Activated T-cell treated with anti-CD3 and anti-CD28 coated beads for 1 hour (primary cell): ENCODE data around the gene RAI1.

Experiments
- DNase-seq: peaks from one replicate; pipeline ENCODE4 v3.0.0-alpha.2; 2020; ENCODE audit warnings: low read depth

RAI1 gene

GRCh38 chr17:17749025-17749772 is 67.9 kb downstream of the RAI1 start:
- no peak for DNase-seq

DNA sequence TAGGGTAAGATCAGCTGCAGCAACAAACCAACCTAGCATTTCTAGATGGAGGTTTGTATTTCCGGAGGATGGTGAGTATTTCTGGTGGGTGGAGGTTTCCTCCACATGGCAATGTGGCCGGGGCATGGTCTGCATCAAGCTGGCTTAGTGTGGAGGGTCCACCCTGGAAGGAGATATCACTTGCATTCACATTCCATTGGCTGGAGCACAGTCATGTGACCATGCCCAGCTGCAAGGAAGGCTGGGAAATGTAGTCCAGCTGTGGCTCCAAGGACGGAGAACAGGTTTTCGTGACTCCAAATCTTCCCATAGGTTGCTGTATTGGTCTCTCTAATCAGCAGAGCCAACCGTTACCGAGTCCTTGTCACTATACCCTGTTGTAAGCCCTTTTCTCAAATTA is 68.7 kb downstream of the RAI1 start:
- peak; percentile 15 for DNase-seq

DNA sequence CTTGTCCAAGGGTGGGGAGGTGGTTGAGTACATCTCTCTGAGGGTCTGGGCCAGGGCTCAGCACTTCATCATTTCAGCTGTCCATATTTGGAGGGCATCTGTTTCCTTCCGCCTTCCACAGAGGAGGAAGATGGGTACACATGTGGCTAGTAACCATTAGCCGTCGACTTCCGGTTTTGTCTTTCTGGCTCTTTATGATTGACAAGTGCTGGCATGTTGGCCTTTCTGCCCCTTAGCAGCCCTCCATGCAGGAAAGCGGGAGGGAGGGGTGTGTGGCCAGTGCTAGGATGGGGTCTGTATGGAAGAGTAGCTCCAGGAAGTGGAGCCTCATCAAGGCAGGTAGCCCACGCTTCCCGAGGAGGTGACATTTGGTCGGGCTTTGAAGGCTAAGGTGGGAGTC is 69.6 kb downstream of the RAI1 start:
- DNase-seq = no peak

GRCh38 chr17:17751489-17752088 is 70.3 kb downstream of the RAI1 start:
- peak; percentile 25 for DNase-seq

DNA sequence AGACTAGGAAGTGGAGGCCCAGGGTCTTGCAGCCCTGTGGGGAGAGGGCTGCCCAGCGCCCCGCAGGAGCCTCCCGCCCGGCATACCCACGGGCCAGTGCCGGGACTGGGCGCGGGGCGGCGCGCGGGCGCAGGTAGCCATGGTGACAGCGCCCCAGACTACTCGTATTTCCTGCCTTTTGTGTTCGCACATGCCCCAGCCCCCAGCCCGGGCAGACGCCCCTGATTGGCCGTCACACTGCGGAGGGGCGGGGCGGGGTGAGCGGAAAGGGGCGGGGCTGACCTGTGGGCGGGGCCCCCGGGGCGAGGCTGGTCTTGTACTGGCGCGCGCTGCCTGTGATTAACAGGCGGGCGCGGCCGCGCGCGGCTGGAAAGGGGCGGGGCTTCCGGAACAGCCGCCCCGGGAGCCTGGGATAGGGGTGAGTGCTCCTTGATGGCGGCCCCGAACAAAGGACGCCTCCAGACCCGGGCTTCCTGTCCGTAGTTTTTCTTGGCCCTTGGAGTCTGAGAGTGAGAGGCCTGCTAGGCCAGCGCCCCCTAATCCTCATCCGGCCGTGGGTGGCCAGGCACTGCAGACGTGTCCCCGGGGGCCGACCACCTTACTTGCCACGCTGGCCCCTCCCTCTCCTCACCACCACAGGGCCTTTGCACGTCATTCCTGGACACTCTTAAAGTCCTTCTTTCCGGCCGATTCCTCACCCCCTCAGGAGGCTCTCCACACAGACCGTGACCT is 71.0 kb downstream of the RAI1 start:
- DNase-seq = peak; percentile 97

GRCh38 chr17:17752821-17753321 is 71.6 kb downstream of the RAI1 start:
- no peak for DNase-seq

DNA sequence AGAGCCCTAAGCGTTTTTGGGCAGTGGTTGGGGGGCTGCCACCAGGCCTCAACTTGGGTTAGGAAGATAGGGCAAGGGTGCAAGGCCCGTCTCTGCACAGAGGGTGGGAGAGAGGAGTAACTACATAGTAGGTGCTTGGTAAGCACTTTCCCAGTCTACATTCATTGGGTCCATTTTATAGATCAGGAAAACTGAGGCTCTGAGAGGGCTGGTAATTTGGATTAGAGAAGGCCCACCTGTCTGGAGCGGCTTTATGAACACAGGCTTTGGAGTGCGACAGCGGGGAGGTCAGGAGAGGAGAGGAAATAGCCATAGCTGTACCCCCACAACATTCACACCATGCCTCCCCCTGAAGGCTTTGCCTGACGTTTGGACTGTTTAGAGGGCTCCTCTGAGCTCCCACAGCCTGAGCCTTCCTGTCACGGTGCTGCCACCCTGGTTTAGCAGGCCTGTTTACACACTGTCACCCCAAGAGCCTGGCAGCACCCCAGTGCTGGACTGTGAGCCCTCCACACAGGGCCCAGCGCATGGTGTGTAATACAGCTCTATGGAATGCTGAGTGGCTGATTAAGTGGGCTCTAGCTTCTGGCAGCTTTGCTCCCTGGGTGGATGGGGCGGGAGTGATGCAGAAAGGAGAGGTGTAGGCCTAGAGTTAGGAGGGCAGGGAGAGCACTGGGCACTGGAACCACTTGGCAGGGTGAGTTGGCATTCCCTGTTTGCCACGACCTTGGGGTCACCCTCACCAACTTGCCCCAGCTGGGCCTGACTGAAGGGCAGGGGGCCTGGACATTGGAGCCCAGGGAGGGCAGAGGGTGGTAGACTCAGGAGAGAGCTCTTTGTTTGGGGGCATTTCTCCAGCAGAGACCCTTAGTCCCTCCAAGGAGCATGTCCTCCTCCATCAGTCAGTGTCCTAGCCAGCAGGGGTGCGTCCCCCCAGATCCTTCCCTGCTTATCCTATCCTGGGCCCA is 73.7 kb downstream of the RAI1 start:
- no peak for DNase-seq

GRCh38 chr17:17755715-17756114 is 74.5 kb downstream of the RAI1 start:
- DNase-seq = no peak

- no peak for DNase-seq
These were observed 76.1 kb downstream of the RAI1 start for GRCh38 chr17:17757391-17757791.

DNA sequence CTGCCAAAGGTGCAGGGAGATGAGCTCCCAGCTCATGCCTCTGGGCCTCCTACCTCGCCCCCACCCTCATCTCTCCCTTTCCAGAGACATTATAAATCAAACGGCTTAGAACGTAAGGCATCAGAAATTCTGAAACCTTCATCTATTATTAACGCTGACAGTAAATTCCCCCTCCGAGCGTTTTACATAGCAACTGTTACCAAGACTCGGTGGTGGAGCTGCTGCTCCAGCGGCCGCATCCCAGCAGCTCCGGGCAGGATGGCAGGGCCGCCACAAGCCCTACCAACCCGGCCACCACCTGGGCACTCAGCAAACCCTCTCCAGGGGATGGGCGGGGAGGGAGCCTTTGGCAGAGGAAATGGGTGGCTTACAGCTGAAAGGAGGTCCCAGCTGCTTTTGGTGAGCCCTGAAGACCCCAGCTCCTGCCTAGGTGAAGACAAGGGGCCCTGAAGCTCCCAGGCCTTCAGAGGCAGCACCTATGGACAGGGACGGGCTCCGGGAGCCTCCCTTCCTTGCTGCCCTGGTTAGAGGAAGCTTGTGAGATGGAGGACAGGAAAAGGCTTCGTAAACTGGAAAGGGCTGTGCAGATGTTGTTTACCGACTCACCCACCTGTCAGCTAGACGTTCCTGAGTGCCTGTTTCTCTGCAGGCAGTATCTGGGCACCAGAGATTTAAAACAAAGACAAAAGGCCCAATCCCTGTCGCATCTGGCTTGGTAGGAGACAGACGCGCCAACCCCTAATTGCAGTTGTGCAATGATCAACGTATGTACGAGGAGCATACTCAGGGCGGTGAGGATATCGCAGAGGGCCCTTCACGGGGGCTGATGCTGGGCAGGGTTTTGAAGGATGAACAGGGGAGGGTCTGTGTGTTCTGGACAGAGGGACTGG is 76.9 kb downstream of the RAI1 start:
- no peak for DNase-seq

- DNase-seq = no peak
These were observed 77.8 kb downstream of the RAI1 start for GRCh38 chr17:17758941-17759563.

DNA sequence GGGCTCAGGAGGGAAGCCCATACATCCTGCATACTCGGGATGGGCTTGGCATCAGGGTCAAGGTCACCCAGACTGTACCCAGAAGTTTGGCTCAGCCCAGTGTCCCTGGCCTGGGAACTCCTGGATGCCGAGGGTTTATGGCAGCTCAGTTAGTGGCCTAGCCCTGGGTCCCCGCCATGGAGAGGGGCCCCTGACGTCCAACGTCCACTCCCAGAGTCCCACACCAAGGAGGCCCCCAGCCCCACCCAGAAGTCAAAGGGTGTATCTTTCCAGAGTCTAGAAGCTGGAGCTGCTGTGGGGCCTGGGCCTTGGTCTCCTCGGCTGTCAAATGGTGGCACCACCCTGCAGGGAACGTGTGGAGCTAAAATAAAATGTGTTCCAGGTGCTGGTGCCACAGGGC is 79.1 kb downstream of the RAI1 start:
- DNase-seq = no peak

GRCh38 chr17:17760872-17761550 is 79.8 kb downstream of the RAI1 start:
- no peak for DNase-seq

- no peak for DNase-seq
These were observed 80.9 kb downstream of the RAI1 start for GRCh38 chr17:17761894-17762743.

GRCh38 chr17:17762744-17763105 is 81.5 kb downstream of the RAI1 start:
- DNase-seq = no peak

DNA sequence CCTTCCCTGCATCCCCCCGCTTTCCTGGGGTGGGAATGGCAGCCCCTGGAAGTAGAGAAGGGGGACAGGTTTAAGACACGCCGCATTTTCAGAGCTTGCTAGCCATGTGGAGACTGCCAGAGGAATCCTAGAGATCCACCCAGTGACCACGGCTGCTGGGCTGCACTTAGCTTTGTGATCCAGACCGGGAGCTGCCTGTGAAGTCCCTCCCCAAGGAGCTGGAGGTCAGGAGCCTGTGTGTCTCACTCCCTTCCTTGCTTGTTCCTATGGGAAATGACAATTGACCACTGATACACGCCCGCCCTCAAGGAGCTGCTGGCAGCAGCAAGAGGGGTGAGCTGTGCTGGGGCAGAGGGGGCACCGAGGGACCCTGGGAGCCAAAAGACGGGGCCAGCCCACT is 81.9 kb downstream of the RAI1 start:
- DNase-seq = no peak

- DNase-seq = no peak
These were observed 82.5 kb downstream of the RAI1 start for GRCh38 chr17:17763734-17764133.

DNA sequence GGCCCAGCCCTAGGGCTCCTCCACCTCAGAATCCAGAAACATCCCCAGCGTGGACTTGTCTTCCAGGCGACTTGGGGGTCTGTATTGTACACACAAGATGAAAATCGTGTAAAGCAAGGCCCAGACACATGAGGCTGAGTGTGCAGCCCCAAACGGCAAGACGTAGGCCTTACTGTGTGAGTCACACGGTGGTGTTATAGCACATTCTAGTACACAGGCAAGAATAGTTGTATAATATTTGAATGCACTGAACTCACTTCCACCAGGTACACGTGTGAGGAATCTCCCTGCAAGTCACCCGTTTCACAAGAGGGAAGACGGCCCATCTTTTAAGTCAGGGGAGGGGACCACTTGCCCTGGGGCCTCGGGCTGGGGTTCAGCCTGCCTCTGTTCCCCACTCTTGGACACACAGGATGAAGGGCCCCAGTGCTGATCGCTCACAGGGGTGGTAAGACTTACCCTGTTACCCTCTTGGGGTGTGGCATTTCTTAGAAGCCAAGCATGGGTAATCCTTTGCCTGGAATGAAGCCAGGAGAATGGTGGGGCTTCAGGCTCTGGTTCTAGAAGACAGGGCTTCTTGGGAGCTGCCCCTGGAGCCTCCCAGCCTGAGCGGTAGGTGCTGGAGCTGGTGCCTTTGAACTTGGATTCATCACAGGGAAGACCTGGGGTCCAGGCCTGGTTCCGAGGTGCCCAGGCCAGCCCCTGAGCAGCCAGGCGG is 84.3 kb downstream of the RAI1 start:
- DNase-seq = no peak
